ENCODE results near the gene LYPLAL1. TPM values are rescaled to one million over a fixed set of nuclear protein-coding genes. Genes with fewer than 3 reads are reported as not detected.

The LYPLAL1 gene
- total RNA-seq, 4 donors from 2014 or later: 16.2 to 25.8 (median 23.7) TPM

DNA sequence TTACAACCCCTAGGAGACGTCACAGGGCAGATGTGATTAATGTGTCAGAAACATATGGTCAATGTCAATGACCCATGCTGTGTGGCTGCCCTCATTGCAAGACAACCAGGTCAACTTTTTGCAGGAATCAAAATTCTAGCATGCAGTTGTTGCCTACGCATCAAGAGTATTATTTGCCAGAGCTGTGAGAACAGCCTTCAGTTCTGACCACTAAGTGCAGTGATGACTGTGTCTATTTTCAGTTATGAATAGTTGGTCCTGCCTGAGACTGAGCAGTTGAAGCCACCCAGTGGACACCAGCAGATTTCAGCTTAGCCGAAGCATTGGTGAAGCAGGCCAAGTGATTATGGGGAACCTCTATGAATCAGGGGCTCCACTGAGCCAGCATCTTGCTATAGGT lies 47.3 kb downstream of the LYPLAL1 start:
- no peak for DNase-seq (ENCODE audit: low spot score in 2 of 2)
- no peak for TF ChIP-seq POLR2A (IDR thresholded peaks at IDR 0.05)
- TF ChIP-seq, protein P1, sequence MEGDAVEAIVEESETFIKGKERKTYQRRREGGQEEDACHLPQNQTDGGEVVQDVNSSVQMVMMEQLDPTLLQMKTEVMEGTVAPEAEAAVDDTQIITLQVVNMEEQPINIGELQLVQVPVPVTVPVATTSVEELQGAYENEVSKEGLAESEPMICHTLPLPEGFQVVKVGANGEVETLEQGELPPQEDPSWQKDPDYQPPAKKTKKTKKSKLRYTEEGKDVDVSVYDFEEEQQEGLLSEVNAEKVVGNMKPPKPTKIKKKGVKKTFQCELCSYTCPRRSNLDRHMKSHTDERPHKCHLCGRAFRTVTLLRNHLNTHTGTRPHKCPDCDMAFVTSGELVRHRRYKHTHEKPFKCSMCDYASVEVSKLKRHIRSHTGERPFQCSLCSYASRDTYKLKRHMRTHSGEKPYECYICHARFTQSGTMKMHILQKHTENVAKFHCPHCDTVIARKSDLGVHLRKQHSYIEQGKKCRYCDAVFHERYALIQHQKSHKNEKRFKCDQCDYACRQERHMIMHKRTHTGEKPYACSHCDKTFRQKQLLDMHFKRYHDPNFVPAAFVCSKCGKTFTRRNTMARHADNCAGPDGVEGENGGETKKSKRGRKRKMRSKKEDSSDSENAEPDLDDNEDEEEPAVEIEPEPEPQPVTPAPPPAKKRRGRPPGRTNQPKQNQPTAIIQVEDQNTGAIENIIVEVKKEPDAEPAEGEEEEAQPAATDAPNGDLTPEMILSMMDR (IDR thresholded peaks at IDR 0.05): no peak
- no peak overlapping the region for H3K4me3 ChIP-seq (ENCODE audit: low read depth, poor library complexity, severe bottlenecking)
- intact Hi-C loops (cut with DNase I; ENCODE audit: low total_unique reads): no loop called here
- 91 to 94% methylated on average over 3 of the region's 3 CpGs for WGBS, 2 donors

DNA sequence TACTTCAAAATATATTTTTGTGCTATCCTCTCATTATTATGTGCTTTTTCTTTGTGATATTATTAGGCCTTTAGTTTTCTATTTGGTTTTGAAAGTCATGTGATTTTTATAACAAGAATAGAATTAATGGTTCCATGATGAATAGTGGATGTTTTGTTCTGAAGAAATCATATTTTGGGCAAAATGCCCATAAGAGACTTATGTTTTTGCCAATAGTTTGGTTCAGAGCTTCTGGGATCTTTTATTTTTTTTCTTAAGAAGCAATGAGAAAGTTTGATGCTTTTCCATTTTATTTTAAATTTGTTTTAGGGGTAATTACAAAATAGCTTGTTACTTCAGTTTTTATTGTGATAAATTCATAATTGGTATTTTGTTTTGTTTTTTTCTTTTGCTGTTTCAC lies 49.8 kb downstream of the LYPLAL1 start:
- intact Hi-C loops (cut with DNase I; ENCODE audit: low total_unique reads): no loop called here
- no peak overlapping the region for H3K4me3 ChIP-seq (ENCODE audit: low read depth, poor library complexity, severe bottlenecking)
- TF ChIP-seq, protein P1 (IDR thresholded peaks at IDR 0.05): no peak
- TF ChIP-seq POLR2A (IDR thresholded peaks at IDR 0.05): no peak
- no peak for DNase-seq (ENCODE audit: low spot score in 2 of 2)

DNA sequence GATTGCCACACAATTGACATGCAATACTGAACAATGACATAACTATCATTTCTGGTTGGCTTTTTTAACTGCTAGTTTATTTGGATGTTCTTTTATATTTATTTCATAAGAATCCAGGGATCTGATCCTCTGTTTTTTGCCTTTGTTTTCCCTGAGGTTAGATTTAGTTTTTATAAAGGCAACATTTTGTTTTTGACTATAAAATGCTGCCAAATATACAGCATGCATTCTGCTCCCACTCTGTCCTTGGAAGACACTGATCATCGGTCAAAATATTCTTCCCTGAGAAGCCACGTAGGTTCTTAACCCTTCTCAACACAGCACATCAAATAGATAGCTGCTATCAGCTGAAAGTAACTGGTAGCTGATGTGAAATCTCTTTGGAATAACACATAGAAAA lies 52.5 kb downstream of the LYPLAL1 start:
- no peak for DNase-seq (ENCODE audit: low spot score in 2 of 2)
- TF ChIP-seq, protein P1 (IDR thresholded peaks at IDR 0.05): no peak
- no peak for TF ChIP-seq POLR2A (IDR thresholded peaks at IDR 0.05)

DNA sequence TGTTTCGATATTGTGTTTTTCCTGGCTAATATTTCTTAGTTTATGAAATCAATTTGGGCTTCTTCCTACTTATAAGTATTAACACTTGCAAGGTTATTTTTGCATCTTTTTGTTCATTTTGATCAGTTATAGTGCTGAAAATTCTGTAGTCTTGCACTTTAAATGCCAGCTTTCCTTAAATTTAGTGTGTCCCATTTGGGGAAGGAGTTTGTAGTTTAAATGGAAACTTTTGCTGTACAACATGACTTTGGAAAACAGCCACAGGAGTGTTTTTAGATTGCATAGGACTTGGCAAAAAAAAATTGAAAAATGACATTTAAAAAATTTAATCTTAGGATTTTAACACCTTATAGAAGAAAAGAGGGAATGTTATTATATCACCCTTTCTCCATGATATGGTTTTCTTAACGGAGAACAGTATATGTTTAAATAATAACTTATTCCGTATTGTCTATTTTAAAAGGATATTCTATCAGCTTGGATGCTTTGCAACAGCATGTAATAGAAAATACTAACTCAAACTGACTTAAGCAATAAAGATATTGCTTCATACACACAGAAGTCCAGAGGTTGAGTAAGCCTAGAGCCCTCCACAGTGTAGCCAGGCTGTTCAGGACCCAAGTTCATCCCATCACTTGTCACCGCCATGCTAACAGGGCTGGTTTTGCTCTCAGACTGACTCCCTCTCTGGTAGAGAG lies 53.8 kb downstream of the LYPLAL1 start:
- no peak for DNase-seq (ENCODE audit: low spot score in 2 of 2)
- WGBS, 2 donors: 59 to 81% methylated on average over 4 of the region's 4 CpGs
- no peak for TF ChIP-seq POLR2A (IDR thresholded peaks at IDR 0.05)
- TF ChIP-seq, protein P1 (IDR thresholded peaks at IDR 0.05): no peak
- intact Hi-C loops (cut with DNase I; ENCODE audit: low total_unique reads): no loop called here
- H3K4me3 ChIP-seq (ENCODE audit: low read depth, poor library complexity, severe bottlenecking): no peak overlapping the region

More for the DNA sequence above, 52.5 kb downstream of the LYPLAL1 start:
- 75 to 77% methylated on average over 2 of the region's 2 CpGs for WGBS, 2 donors
- no peak overlapping the region for H3K4me3 ChIP-seq (ENCODE audit: low read depth, poor library complexity, severe bottlenecking)
- intact Hi-C loops (cut with DNase I; ENCODE audit: low total_unique reads): no loop called here

DNA sequence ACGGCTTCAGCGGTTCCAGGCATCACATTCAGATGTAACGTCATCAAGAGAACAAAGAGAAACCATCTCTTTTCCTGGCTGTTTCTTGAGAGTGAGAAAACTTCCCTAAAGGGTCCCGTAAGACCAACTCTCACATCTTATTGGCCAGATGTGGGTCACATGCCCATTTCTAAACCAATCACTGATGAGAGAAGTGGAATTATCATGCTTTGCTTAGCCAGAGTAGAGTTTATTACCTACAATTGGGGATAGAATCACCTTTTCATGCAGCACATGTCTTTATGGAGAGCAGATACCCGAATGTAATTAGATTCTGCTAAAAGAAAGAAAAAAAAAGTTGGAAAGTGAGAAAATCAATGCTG lies 54.4 kb downstream of the LYPLAL1 start:
- TF ChIP-seq, protein P1 (IDR thresholded peaks at IDR 0.05): no peak
- DNase-seq (ENCODE audit: low spot score in 2 of 2): no peak
- H3K4me3 ChIP-seq (ENCODE audit: low read depth, poor library complexity, severe bottlenecking): no peak overlapping the region
- intact Hi-C loops (cut with DNase I; ENCODE audit: low total_unique reads): no loop called here
- WGBS, 2 donors: 93 to 96% methylated on average over 5 of the region's 5 CpGs

DNA sequence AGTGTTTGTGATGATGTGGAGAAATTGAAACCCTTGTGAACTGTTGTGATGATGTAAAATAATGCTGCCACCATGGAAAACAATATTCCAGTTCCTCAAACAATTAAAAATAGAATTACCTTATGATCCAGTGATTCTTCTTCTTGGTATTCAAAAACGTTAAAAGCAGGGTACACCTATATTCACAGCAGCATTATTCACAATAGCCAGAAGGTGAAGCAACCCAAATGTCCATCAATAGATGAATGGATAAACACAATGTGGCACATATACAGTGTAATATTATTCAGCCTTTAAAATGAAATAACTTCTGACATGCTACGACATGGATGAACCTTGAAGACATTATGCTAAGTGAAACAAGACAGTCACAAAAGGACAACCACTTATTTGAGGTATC lies 59.2 kb downstream of the LYPLAL1 start:
- 77 to 82% methylated on average over 2 of the region's 2 CpGs for WGBS, 2 donors
- TF ChIP-seq POLR2A (IDR thresholded peaks at IDR 0.05): no peak
- TF ChIP-seq, protein P1 (IDR thresholded peaks at IDR 0.05): no peak

More for the DNA sequence above, 59.2 kb downstream of the LYPLAL1 start:
- intact Hi-C loops (cut with DNase I; ENCODE audit: low total_unique reads): no loop called here
- H3K4me3 ChIP-seq (ENCODE audit: low read depth, poor library complexity, severe bottlenecking): no peak overlapping the region
- no peak for DNase-seq (ENCODE audit: low spot score in 2 of 2)
